Measurements from ENCODE around the gene ITGAX.

ITGAX gene

DNA sequence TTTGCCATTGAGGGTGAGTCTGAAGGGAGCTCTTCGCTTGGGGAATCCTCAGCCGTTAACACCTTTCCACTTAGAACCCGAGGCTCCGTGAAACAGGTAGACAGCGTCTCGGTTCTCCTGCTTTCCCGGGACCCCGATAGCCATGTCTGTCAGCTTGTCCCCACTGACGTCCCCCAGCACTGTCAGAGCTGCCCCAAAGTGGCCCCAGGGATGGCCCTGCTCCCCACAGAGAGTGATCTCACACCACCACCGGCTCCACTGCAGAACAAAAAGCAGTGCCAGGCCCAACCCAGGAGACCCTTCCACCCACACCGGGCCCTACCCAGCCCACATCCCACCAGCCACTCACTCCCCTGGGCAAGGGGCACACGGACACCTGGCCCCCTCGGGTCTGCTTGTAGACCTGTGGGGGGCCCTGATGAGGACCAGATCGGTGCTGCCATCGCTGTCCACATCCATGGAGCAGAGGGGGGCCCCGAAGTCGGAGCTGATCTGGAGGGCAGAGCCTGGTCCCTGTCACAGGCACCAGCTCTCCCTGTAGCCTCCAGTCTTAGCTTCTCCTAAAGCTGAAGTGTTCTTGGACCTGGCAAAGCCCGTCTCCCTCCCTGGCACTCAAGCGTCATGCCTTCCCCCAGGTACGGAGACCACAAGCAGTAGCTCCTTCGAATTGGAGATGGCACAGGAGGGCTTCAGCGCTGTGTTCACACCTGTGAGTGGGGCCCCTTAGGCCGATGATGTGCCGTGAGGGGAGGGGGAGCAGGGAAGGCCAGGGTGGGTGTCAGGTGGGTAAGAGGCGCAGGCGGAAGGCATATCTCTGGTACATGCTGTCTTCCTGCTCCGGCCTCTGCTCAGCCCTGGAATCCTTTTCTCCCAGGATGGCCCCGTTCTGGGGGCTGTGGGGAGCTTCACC is 6.5 kb downstream of the ITGAX start:
- no peak for TF ChIP-seq ARNTL (CRISPR knock-in tag; IDR thresholded peaks at IDR 0.05; ENCODE audit: borderline replicate concordance, low read depth)
- no peak for TF ChIP-seq CSRNP3 (CRISPR knock-in tag; IDR thresholded peaks at IDR 0.05)
- ATAC-seq, result no peak

GRCh38 chr16:31362476-31363405 is 7.8 kb downstream of the ITGAX start:
- TF ChIP-seq BACH2 (CRISPR knock-in tag; IDR thresholded peaks at IDR 0.05; ENCODE audit: borderline replicate concordance) (no peak), PPARA (CRISPR knock-in tag; IDR thresholded peaks at IDR 0.05; ENCODE audit: borderline replicate concordance) (no peak), GLIS3 (CRISPR knock-in tag; IDR thresholded peaks at IDR 0.05) (no peak), ZNF565 (CRISPR knock-in tag; conservative IDR thresholded peaks at IDR 0.05; ENCODE audit: low read depth) (no peak), ZNF8 (CRISPR knock-in tag; IDR thresholded peaks at IDR 0.05) (no peak)
- ATAC-seq, result no peak

DNA sequence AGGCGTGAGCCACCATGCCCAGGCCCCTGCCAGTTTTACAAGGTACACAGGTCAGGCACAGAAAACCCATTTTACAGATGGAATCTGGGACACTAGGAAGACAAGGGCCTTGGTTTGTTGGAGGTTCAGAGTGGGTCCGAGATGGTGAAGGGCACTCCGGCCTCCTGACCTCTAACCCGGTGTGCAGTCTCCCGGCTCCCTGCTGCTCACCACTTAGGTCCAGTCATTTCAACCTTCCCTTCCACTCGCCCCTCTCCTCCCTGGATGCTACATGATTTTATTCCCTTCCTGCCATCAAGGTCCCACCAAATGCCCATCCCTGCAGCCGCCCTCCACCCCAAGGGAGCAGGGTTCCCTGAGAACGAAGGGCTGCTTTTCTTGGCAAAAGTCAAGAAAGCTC is 8.7 kb downstream of the ITGAX start:
- ATAC-seq, result no peak
- TF ChIP-seq CSRNP3 (CRISPR knock-in tag; IDR thresholded peaks at IDR 0.05), result no peak
- no peak for TF ChIP-seq ZNF565 (CRISPR knock-in tag; conservative IDR thresholded peaks at IDR 0.05; ENCODE audit: low read depth)
- TF ChIP-seq ZFP30 (CRISPR knock-in tag; IDR thresholded peaks at IDR 0.05), result no peak
- no peak for TF ChIP-seq SNAI2 (CRISPR knock-in tag; IDR thresholded peaks at IDR 0.05)
- TF ChIP-seq CSDC2 (CRISPR knock-in tag; IDR thresholded peaks at IDR 0.05), result no peak
- no peak for TF ChIP-seq GLIS3 (CRISPR knock-in tag; IDR thresholded peaks at IDR 0.05)
- no peak for TF ChIP-seq POU6F1 (CRISPR knock-in tag; IDR thresholded peaks at IDR 0.05; ENCODE audit: borderline replicate concordance, low read depth)
- TF ChIP-seq OSR1 (CRISPR knock-in tag; IDR thresholded peaks at IDR 0.05), result no peak
- TF ChIP-seq BACH2 (CRISPR knock-in tag; IDR thresholded peaks at IDR 0.05; ENCODE audit: borderline replicate concordance), result no peak
- TF ChIP-seq ESRRG (CRISPR knock-in tag; IDR thresholded peaks at IDR 0.05), result no peak
- TF ChIP-seq ISL1 (CRISPR knock-in tag; IDR thresholded peaks at IDR 0.05), result no peak
- TF ChIP-seq PATZ1 (CRISPR knock-in tag; IDR thresholded peaks at IDR 0.05; ENCODE audit: borderline replicate concordance), result no peak
- no peak for TF ChIP-seq ARNTL (CRISPR knock-in tag; IDR thresholded peaks at IDR 0.05; ENCODE audit: borderline replicate concordance, low read depth)
- TF ChIP-seq RARB (CRISPR knock-in tag; IDR thresholded peaks at IDR 0.05), result no peak

DNA sequence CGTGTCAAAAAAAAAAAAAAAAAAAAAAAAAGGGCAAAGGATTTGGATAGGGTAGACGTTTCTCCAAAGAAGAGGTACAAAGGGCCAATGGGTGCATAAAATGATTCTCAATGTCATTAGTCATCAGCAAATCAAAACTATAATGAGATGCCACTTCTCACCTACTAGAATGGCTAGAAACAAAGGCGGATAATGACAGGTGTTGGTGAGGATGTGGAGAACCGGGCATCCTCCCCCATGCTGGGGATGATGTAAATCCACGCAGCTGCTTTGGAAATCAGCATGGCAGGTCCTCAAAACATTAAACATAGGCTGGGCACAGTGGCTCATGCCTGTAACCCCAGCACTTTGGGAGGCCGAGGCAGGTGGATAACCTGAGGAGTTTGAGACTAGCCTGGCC is 9.4 kb downstream of the ITGAX start:
- no peak for TF ChIP-seq ZNF8 (CRISPR knock-in tag; IDR thresholded peaks at IDR 0.05)
- TF ChIP-seq SNAI2 (CRISPR knock-in tag; IDR thresholded peaks at IDR 0.05), result no peak
- ATAC-seq, result no peak
